ENCODE measurements around the gene PKNOX1.
A peak's percentile ranks its signal among the peaks of the same experiment; 100 is the strongest.
"Not testable (repeated sequence)": the region's sequence is repeated elsewhere in the genome, so short reads cannot be mapped to it uniquely, and the experiment has no call there.

Gene PKNOX1

GRCh38 chr21:42958122-42958521 lies 16.2 kb upstream of the PKNOX1 start:
- no CpG with 5 or more reads among the region's 6 CpGs for WGBS (ENCODE audit: insufficient coverage, insufficient read length)
- H3K9me3 ChIP-seq (ENCODE audit: control insufficient read depth, insufficient read depth, low read length); DNase-seq (ENCODE audit: low read depth, low spot score); H3K27me3 ChIP-seq (ENCODE audit: control insufficient read depth, insufficient read depth, low read length); H3K36me3 ChIP-seq (ENCODE audit: control insufficient read depth, insufficient read depth, low read length); H3K4me1 ChIP-seq (ENCODE audit: control insufficient read depth, insufficient read depth, low read length); H3K4me3 ChIP-seq (ENCODE audit: low read length): not testable (repeated sequence)
- peak overlapping the region; percentile 46 for H3K27ac ChIP-seq (ENCODE audit: low read length)

- no peak overlapping the region for H3K4me3 ChIP-seq (ENCODE audit: low read length)
These were observed 14.6 kb upstream of the PKNOX1 start for GRCh38 chr21:42959728-42960127.

DNA sequence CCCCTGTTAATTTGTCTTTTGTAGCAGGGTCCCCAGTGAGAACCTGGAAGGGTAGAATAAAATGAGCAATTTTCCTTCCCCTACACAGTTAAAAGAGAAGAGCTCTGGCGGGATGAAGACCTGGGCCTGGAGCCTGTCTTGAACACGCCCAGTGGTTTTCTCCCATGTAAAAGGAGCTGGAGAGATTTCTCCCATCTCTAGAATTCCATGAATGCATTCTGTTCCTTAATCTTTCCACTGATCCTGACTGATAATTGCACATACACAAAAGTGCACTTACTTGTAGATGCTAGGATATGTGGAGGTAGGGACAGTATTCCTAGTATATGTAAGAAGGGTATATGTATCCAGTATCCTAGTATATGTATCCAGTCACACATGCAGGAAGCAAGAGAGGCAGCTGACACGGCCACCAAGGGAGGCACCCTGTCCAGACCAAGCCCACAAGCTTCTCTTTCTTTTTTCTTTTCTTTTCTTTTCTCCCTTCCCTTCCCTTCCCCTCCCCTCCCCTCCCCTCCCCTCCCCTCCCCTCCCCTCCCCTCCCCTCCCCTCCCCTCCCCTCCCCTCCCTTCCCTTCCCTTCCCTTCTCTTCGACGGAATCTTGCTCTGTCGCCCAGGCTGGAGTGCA lies 11.9 kb upstream of the PKNOX1 start:
- H3K9me3 ChIP-seq (ENCODE audit: control insufficient read depth, insufficient read depth, low read length) = no peaks in the 10 kb centered on the region
- no peak for DNase-seq (ENCODE audit: low read depth, low spot score)
- H3K27ac ChIP-seq (ENCODE audit: low read length) = no peak overlapping the region
- no CpG with 5 or more reads among the region's 6 CpGs for WGBS (ENCODE audit: insufficient coverage, insufficient read length)
- no peaks in the 10 kb centered on the region for H3K36me3 ChIP-seq (ENCODE audit: control insufficient read depth, insufficient read depth, low read length)
- H3K4me3 ChIP-seq (ENCODE audit: low read length) = no peak overlapping the region
- H3K4me1 ChIP-seq (ENCODE audit: control insufficient read depth, insufficient read depth, low read length) = no peaks in the 10 kb centered on the region
- no peaks in the 10 kb centered on the region for H3K27me3 ChIP-seq (ENCODE audit: control insufficient read depth, insufficient read depth, low read length)

More at GRCh38 chr21:42959728-42960127, 14.6 kb upstream of the PKNOX1 start:
- no peaks in the 10 kb centered on the region for H3K27me3 ChIP-seq (ENCODE audit: control insufficient read depth, insufficient read depth, low read length)
- no peaks in the 10 kb centered on the region; the same call in 1 of the 2 replicates for H3K4me1 ChIP-seq (ENCODE audit: control insufficient read depth, insufficient read depth, low read length)
- no CpG with 5 or more reads among the region's 3 CpGs for WGBS (ENCODE audit: insufficient coverage, insufficient read length)
- DNase-seq (ENCODE audit: low read depth, low spot score) = peak; percentile 81
- H3K27ac ChIP-seq (ENCODE audit: low read length) = peak overlapping the region; percentile 93
- H3K36me3 ChIP-seq (ENCODE audit: control insufficient read depth, insufficient read depth, low read length) = no peaks in the 10 kb centered on the region
- H3K9me3 ChIP-seq (ENCODE audit: control insufficient read depth, insufficient read depth, low read length) = no peaks in the 10 kb centered on the region

DNA sequence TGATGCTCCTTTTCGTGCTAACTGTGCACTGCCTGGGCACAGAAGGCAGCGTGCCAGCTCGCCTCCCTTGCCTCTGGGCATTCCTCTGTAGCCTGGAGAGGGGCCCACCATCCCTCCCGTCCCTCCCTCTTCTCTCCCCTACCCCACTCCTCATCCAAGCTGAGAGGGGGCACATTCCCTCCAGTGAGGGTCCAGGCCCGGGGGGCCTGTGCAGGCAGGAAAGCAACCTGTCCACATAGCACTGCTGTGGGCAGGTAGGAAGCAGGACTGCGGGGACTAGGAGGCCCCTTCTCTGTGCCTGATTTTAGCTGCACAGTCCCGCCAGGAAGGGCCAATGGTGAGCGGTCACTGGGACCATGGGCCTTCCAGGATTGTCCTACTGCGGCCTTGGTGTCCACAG lies 10.3 kb upstream of the PKNOX1 start:
- no peaks in the 10 kb centered on the region for H3K9me3 ChIP-seq (ENCODE audit: control insufficient read depth, insufficient read depth, low read length)
- no peaks in the 10 kb centered on the region for H3K36me3 ChIP-seq (ENCODE audit: control insufficient read depth, insufficient read depth, low read length)
- no peak overlapping the region for H3K27ac ChIP-seq (ENCODE audit: low read length)
- no peaks in the 10 kb centered on the region for H3K4me1 ChIP-seq (ENCODE audit: control insufficient read depth, insufficient read depth, low read length)
- no peak overlapping the region for H3K4me3 ChIP-seq (ENCODE audit: low read length)
- no CpG with 5 or more reads among the region's 9 CpGs for WGBS (ENCODE audit: insufficient coverage, insufficient read length)
- no peak for DNase-seq (ENCODE audit: low read depth, low spot score)
- no peaks in the 10 kb centered on the region for H3K27me3 ChIP-seq (ENCODE audit: control insufficient read depth, insufficient read depth, low read length)

- Histone ChIP-seq H3K4me3 (ENCODE audit: low read length) (no peak overlapping the region), H3K27me3 (ENCODE audit: control insufficient read depth, insufficient read depth, low read length) (no peaks in the 10 kb centered on the region), H3K9me3 (ENCODE audit: control insufficient read depth, insufficient read depth, low read length) (no peaks in the 10 kb centered on the region), H3K36me3 (ENCODE audit: control insufficient read depth, insufficient read depth, low read length) (no peaks in the 10 kb centered on the region), H3K27ac (ENCODE audit: low read length) (no peak overlapping the region), H3K4me1 (ENCODE audit: control insufficient read depth, insufficient read depth, low read length) (no peaks in the 10 kb centered on the region)
- DNase-seq (ENCODE audit: low read depth, low spot score) = no peak
- WGBS (ENCODE audit: insufficient coverage, insufficient read length) = 100% methylated on average over 3 of the region's 13 CpGs
These were observed 9.7 kb upstream of the PKNOX1 start for GRCh38 chr21:42964546-42965210.

- H3K27ac ChIP-seq (ENCODE audit: low read length) = no peak overlapping the region
- H3K4me1 ChIP-seq (ENCODE audit: control insufficient read depth, insufficient read depth, low read length) = no peaks in the 10 kb centered on the region
- no peak overlapping the region for H3K4me3 ChIP-seq (ENCODE audit: low read length)
- H3K36me3 ChIP-seq (ENCODE audit: control insufficient read depth, insufficient read depth, low read length) = no peaks in the 10 kb centered on the region
- DNase-seq (ENCODE audit: low read depth, low spot score) = no peak
- no peaks in the 10 kb centered on the region for H3K9me3 ChIP-seq (ENCODE audit: control insufficient read depth, insufficient read depth, low read length)
- WGBS (ENCODE audit: insufficient coverage, insufficient read length) = no CpG with 5 or more reads among the region's 3 CpGs
- H3K27me3 ChIP-seq (ENCODE audit: control insufficient read depth, insufficient read depth, low read length) = no peaks in the 10 kb centered on the region
These were observed 9.2 kb upstream of the PKNOX1 start for GRCh38 chr21:42965211-42965560.

DNA sequence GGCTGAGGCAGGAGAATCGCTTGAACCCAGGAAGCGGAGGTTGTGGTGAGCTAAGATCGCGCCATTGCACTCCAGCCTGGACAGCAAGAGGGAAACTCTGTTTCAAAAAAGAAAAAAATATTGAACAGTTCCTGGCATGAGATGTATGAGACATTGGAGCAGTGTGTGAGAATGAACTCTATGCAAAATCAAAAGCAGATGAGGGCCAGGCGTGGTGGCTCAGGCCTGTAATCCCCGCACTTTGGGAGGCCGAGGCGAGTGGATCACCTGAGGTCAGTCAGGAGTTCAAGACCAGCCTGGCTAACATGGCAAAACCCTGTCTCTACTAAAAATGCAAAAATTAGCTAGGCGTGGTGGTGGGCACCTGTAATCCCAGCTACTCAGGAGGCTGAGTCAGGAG lies 6.7 kb upstream of the PKNOX1 start:
- H3K27ac ChIP-seq (ENCODE audit: low read length); H3K27me3 ChIP-seq (ENCODE audit: control insufficient read depth, insufficient read depth, low read length); H3K4me3 ChIP-seq (ENCODE audit: low read length); H3K9me3 ChIP-seq (ENCODE audit: control insufficient read depth, insufficient read depth, low read length); H3K4me1 ChIP-seq (ENCODE audit: control insufficient read depth, insufficient read depth, low read length); DNase-seq (ENCODE audit: low read depth, low spot score); H3K36me3 ChIP-seq (ENCODE audit: control insufficient read depth, insufficient read depth, low read length): not testable (repeated sequence)
- WGBS (ENCODE audit: insufficient coverage, insufficient read length) = no CpG with 5 or more reads among the region's 9 CpGs

DNA sequence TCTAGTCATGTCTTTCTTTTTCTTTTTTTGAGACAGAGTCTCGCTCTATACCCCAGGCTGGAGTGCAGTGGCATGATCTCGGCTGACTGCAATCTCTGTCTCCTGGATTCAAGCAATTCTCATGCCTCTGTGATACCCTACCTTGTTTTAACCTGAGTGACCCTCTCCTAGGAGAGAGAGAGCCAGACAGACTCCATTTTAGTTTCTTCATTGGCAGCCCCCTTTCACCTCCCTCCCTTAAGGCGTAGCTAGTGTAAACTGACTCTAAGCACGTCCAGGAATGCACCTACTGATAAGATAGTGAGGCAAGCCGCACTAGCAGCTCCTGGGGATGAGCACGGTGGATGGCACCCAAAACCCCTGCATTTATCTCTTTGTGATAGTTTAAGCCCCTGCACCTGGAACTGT lies 5.2 kb upstream of the PKNOX1 start:
- no peak overlapping the region for H3K4me3 ChIP-seq (ENCODE audit: low read length)
- WGBS (ENCODE audit: insufficient coverage, insufficient read length) = no CpG with 5 or more reads among the region's 6 CpGs
- peaks cover 4% of the 10 kb centered on the region for H3K4me1 ChIP-seq (ENCODE audit: control insufficient read depth, insufficient read depth, low read length)
- H3K27me3 ChIP-seq (ENCODE audit: control insufficient read depth, insufficient read depth, low read length) = no peaks in the 10 kb centered on the region
- H3K9me3 ChIP-seq (ENCODE audit: control insufficient read depth, insufficient read depth, low read length) = no peaks in the 10 kb centered on the region
- no peak for DNase-seq (ENCODE audit: low read depth, low spot score)
- H3K27ac ChIP-seq (ENCODE audit: low read length) = no peak overlapping the region
- H3K36me3 ChIP-seq (ENCODE audit: control insufficient read depth, insufficient read depth, low read length) = no peaks in the 10 kb centered on the region

DNA sequence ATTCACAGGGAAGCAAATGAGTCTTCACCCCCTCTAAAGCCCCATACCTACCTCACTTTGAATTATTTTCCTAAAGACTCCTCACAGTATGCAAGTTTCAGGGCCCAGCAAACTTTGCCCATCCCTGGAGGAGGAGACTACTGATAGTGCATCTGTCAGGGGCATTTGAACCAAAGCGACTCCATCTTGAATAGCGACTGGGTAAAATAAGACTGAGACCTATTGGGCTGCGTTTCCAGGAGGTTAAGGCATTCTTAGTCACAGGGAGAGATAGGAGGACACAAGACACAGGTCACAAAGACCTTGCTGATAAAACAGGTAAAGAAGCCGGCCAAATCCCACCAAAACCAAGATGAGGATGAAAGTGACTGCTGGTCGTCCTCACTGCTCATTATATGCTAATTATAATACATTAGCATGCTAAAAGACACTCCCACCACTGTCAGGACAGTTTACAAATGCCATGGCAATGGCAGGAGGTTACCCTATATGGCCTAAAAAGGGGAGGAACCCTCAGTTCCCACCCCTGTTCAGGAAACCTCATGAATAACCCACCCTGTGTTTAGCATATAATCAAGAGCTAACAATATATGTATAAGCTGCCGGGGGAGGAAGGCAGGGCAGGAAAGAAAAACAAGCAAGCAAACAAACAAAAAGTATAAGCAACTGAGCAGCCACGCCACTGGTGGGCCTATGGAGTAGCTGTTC lies 3.3 kb upstream of the PKNOX1 start:
- Histone ChIP-seq H3K4me1 (ENCODE audit: control insufficient read depth, insufficient read depth, low read length) (peaks cover 4% of the 10 kb centered on the region), H3K27ac (ENCODE audit: low read length) (no peak overlapping the region), H3K36me3 (ENCODE audit: control insufficient read depth, insufficient read depth, low read length) (no peaks in the 10 kb centered on the region), H3K4me3 (ENCODE audit: low read length) (no peak overlapping the region), H3K9me3 (ENCODE audit: control insufficient read depth, insufficient read depth, low read length) (no peaks in the 10 kb centered on the region), H3K27me3 (ENCODE audit: control insufficient read depth, insufficient read depth, low read length) (no peaks in the 10 kb centered on the region)
- no peak for DNase-seq (ENCODE audit: low read depth, low spot score)
- WGBS (ENCODE audit: insufficient coverage, insufficient read length) = no CpG with 5 or more reads among the region's 7 CpGs

- Histone ChIP-seq H3K36me3 (ENCODE audit: control insufficient read depth, insufficient read depth, low read length) (no peaks in the 10 kb centered on the region), H3K27ac (ENCODE audit: low read length) (no peak overlapping the region), H3K4me3 (ENCODE audit: low read length) (no peak overlapping the region), H3K9me3 (ENCODE audit: control insufficient read depth, insufficient read depth, low read length) (no peaks in the 10 kb centered on the region), H3K4me1 (ENCODE audit: control insufficient read depth, insufficient read depth, low read length) (peaks cover 4% of the 10 kb centered on the region), H3K27me3 (ENCODE audit: control insufficient read depth, insufficient read depth, low read length) (no peaks in the 10 kb centered on the region)
- no peak for DNase-seq (ENCODE audit: low read depth, low spot score)
- no CpG with 5 or more reads among the region's 3 CpGs for WGBS (ENCODE audit: insufficient coverage, insufficient read length)
These were observed 2.5 kb upstream of the PKNOX1 start for GRCh38 chr21:42971897-42972275.

All from iPS DF 6.9 (cell line).